RPMI7951 (cell line): ENCODE measurements around the gene KRT36. TPM values are rescaled to one million over a fixed set of nuclear protein-coding genes. Genes with fewer than 3 reads are reported as not detected.

ENCODE experiments used
- DNase-seq: peaks from one replicate; pipeline ENCODE4 v3.0.0-alpha.2; 2012; ENCODE audit warnings: low read depth
- total RNA-seq: library from RNA; depleted of rRNA; stranded (reverse); fragments of >200 nt; shearing (Covaris generic); gene quantifications from 2 replicates; pipeline ENCODE4 v1.2.3, GENCODE V29; 2014

The KRT36 gene
- total RNA-seq, 1 experiment from 2014 or later = not detected

DNA sequence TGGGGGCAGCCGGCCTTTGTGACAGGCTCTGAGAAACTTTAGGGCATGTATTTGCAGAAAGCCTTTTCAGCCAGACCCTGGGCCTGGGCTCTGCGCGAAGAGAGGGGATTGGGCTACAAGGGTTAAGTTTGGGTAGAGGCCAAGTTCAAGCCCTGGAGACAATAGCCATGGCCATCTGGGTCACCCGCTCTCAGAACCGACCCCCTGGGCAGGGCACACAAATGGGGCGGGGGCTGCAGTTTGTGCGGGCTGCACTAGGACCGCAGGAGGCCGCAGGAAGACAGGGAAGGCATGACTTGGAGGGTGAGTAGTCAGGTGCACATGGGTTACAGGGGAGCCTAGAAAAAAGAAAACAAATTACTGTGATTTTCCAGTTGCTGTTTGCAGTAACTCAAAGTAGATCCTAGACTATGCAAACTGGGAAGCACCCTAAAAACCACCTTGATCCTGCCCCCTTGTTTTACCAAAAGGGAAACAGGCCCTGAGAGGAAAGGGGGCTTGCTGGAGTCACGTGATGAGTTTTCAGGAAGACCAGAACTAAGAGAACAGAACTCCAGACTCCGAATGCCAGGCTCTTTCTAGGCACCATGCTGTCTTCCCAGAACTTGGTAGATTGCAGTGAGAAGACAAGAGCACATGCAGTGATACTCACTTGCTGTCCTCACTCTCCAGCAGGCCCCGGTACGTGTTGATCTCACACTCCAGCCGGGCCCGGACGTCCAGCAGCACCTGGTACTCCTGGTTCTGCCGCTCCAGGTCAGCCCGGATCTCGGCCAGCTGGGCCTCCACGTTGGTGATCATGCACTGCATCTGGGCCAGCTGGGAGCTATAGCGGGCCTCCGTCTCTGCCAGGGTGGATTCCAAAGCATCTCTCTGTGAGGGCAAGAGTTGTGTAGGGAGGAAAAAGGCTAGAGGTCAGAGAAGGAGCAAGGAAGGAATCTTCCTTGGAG, 12.6 kb downstream of the KRT36 start:
- DNase-seq = no peak

DNA sequence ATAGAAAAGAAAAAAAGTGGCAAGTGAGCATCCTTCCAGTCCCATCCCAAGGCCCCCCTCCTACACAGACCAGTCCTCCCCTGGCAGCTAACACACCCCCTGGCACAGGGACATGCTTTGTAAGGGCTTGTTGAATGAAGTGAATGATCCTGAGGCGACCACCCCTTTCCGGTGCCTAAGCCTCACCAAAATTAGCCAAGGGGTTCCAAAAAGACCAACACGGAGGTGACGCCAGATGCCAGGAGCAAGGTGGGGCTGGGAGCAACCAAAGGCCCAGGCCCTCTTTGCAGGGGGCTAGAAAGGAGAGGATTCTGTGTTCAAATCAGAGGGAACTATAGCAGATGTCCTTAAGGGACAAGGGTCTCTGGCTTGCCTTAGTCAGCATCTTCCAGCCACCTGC, 14.3 kb downstream of the KRT36 start:
- no peak for DNase-seq

DNA sequence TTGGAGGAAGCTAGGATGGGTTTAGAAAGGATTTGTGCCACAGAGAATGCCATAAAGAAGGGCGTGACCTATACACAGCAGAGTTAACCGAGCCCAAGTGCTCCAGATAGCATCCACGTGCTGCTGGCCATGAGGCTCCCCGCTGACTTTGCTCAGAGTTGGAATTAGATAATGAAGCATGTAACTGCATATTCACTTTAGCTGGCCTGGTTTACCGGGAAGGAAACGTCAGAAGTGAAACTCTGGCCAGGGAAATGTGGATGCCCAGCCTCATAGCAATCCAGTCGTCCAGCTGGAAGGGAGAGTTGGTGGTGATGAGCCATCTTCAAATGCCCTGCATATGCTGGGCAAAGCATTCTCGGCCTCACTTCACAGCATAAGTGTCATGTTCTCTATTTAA, 14.8 kb downstream of the KRT36 start:
- DNase-seq = peak; percentile 42

DNA sequence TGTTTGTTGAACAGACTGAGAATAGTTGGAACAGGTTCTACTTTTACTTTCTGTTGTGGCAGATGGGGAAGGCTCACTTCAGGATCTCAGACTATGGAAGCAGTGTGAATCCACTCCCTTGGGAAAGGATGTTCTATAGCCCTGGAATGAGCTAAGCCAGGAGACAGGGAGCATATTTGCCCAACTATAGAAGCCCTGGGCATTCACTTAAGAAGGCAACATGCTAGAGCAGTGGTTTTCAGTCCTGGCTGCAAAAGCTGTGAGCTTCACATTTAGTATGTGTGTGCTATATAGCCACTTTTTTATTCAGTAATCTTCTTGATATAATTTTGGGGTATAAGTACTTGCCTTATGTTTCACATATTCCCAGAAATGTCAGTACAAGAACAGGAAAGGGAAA, 21.4 kb downstream of the KRT36 start:
- no peak for DNase-seq

DNA sequence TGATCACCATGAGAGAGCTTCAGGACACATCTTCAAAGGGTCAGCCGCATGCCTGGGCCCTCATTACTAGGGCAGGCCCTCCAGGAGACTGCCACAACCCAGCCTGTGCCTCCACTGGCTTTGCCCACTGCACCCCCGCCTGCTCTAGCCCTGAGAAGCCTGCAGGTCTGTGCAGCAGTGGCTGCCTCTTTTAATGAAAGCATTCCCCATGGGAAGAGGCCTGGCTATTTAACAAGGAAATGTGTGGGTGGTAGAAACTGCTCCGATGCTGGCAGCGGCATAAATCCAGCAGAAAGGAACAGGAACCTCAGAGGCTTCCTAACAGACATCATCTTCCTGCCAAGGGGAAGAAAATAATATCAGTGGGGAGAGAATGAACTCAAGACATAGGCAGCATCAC, 22.1 kb downstream of the KRT36 start:
- DNase-seq = peak; percentile 41

DNA sequence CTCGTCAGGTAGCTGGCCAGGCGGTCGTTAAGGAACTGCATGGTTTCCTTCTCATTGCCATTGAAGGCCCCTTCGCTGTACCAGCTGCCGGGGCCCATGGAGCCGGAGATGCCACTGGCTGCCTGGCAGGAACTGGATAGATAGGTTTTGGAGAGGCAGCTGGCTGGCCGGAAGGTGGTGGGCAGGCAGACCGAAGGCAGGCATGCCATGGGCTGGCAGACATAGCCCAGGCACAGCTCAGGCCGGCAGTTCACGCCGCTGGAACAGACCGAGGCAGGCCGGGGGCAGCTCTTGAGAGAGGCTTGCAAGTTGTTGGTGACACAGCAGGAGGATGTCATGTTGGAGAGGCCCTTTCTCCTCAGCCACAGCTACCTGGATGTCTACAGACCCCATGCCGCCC, 22.7 kb downstream of the KRT36 start, which contains the start of gene KRT32:
Gene KRT32, minus strand, starts transcription at position 399 of the 400 bp plus-strand sequence. Its CDS starts 61 bp downstream, at position 338.
- DNase-seq = no peak

DNA sequence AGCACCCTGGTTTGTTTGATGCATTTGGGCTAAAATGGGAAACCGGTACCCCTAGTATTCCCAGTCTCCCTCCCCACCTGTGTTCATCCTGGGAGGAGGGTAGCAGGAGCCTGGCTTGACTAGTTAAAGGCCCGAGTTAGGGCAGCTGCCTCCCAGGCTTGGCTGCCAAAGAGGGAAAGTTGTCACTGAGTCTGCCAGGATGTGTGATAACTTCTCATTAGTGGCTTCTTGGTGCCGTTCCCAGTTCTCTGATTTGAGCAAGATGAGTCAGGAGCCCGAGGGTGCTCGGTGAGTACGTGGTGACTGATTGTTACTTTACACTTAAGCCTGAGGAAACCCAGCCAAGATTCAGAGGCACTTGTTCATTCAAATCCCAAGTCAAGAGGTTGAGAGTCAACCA, 25.0 kb downstream of the KRT36 start:
- DNase-seq = peak; percentile 97

DNA sequence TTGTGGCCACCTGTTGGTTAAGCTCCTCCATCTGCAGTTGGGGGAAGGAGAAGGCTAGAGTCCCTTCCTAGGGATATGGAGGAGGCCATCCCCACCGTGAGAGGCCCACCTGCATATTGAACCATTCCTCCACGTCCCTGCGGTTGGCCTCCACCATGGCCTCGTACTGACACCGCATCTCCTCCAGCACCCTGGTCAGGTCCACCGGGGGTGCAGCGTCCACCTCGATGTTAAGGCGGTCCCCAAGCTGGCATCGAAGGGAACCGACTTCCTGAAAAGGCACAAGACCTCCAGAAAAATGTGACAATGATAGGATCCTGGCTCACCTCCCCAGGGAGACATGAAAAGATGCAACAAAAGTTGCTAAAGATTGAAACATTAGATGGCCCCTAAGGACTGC, 25.5 kb downstream of the KRT36 start:
- DNase-seq = no peak

DNA sequence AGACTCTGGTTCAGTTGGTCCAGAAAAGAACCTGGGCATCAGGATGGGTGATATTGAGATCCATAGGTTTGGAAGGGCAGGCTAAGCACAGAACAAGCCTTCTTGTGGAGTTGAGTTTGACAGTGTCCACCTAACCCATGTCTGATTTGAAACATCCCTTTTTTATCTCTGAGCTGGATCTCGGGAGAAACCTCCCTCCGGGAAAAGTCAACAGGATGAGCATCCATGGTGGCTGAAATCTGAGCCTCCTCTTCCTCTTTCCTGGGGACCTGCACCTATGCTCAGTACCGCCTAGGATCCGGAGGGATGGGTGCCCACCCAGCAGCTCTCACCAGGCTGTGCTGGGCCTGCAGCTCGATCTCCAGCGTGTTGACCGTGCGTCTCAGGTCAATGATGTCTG, 26.0 kb downstream of the KRT36 start:
- peak; percentile 66 for DNase-seq

DNA sequence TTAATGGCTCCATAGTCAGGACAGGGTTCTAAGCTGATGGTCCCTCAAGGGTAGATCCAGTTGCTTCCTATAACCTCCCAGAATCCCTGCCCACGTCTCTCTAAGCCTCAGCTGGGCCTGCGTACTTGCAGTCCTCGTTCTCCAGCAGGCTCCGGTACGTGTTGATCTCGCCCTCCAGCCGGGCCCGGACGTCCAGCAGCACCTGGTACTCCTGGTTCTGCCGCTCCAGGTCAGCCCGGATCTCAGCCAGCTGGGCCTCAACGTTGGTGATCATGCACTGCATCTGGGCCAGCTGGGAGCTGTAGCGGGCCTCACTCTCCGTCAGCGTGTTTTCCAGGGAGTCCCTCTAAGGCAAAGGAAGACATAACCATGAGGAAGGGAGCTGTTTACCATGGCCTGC, 27.0 kb downstream of the KRT36 start:
- DNase-seq = no peak

DNA sequence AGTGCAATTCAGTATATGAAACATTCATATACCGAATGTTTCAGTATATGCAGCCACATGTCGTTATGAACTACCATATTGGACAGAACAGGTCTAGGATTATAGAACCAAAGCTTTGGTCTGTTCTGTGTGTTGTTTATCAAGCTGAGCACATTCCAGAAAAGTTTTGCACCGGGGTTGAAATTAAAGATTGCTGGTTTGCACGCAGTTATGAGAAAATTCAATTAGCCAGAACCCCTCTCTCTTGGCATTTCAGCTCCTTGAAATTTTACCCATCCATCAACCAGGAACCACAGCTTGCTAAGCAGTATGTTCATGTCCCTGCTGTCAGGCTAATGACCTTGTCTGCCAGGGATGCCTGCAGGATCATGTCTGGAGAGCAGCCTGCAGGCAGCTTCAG, 32.0 kb downstream of the KRT36 start:
- no peak for DNase-seq

DNA sequence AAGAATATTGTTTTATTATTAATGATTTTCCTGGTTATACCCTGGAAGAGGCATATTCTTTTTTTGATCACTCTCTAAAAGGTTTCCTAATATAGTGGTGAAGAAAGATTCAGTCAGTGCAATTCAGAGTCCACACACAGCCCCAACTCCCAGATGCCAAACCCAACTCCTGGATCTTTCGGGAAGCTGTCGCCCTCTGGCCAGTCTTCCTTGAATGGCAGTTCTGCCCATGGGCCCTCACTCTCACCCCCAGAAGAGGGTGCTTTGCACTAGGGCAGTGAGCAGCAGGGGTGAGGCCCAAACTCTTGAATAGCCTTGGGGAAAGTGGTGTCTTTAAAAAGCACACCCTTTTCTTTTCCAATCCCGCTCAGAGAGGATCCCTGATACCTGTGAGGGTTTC, 33.5 kb downstream of the KRT36 start:
- DNase-seq = peak; percentile 42

DNA sequence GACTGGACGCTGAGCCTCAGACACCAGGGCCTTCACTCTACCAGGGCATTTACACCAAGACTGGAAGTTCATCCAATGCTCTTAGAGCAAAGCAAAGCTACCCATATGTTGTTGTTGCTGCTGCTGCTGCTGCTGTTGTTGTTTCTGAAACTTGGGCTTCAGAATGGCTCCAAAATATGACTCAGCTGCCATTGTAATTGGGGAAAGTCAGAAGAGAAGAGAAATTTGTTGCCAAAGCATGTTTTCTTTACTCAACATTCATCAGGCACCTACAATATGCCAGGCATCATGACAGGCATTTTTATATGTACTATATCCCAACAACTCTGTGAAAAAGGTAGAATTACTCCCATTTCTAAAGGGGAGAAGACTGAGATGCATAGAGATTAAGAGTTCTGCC, 34.5 kb downstream of the KRT36 start:
- no peak for DNase-seq

DNA sequence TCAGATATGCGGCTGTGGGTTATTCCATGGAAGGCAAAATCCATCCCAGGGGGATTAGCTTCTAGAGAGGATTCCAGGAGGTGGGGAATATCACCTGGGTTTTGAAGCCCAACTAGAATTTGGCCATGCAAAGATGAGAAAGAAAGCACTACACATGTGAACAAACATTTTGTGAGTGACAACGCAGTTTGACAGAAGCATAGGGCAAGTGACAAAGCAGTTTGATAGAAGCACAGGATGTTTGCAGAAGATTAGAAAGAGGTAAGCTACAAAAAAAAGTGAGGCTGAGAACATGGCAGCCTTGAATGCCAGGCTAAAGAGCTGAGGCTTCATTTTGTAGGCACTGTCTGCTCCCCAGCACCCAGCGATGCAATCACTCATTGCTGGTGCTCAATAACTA, 36.6 kb downstream of the KRT36 start:
- DNase-seq = no peak

DNA sequence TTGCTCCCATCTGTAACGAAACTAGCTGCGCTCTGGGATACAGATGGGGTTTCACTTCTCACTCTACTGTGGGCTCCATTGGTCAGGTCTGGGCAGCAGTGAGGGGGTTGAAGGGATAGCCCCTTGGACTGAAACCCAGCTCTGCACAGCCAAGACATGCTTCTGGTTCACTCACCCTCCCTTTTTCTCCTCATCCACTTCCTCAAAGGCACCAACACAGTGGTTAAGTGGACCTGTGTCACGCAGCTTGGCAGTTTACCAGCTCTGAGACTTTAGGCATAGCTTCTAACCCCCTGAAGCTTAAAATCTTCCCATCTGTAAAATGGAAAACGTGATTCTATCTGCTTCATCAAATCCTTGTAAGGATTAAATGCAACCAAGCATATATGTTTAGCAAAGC, 37.4 kb downstream of the KRT36 start:
- DNase-seq = peak; percentile 35

DNA sequence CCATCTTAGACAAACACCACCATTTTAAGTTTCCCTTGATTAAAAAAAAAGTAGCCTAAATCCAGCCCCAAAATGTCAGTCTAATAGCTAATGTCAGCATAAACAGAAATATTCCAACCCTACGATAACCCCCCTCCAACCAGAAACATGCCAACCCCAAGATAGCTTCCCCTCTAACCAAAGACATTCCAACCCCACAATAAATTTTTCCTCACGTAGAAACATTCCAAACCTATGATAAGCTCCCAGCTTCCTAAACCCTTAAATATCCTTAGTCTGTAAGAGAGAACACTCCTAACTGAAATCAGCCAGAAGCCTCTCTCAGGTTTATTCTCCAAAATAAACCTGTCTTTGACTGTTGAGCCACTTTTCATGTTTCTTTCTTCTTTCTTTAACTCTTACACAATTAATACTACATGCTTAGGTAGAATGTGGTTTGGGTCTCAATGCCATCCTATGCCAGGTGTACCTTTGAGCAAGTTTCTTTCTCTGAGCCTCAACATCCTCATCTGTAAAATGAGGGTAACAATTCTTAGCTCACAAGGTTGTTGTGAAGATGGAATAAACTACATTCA, 38.5 kb downstream of the KRT36 start:
- DNase-seq = peak; percentile 37

DNA sequence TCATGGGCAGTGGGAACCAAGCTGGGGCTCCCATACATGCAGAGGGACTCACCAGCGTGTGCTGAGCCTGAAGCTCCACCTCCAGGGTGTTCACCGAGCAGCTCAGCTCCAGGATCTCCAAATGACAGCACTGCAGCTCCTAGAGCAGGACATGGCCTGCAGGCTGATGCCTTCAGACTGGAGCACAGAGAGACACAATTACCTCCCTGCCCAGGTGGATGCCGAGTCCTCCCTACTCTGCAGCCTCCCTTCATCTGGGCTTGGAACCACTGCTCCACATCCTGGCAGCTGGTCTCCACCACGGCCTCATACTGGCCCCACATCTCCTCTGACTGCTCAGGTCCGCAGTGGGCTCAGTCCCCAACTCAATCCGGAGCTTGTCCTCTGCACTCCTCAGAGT, 40.7 kb downstream of the KRT36 start:
- DNase-seq = no peak

DNA sequence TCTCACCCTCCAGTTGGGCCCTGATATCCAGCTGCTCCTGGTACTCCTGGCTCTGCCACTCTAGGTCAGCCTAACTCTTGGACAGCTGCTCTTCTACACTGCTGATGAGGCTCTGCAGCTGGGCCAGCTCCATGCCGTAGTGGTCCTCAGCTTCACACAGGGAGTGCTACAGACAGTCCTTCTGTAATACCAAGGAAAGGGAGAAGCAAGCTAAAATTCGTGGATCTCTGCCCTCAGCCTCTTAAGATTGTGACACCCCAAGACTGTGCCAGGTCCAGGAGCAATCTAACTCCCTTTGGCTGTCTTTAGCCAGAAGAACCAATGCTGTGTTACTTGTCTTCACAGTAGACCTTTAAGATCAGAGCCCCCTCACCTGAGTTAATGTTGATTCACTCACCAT, 41.2 kb downstream of the KRT36 start:
- no peak for DNase-seq

DNA sequence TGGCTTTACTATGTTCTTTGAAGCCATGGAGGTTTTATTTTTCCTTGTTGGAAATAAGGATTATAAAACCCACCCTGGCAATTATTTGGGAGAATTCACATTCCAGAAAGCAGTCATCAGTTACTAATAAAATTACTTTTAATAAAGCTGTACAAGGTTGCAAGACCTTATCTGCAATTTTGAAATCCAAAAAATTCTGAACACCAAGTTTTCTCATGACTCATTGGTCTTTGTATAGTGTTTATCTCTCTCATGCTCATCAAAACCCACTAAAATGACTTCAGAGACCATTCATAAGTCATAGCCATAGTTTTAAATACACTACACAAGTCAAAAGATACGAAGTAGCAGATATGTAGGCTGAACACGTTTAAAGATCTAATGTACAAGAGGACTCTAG, 42.9 kb downstream of the KRT36 start:
- peak; percentile 40 for DNase-seq

DNA sequence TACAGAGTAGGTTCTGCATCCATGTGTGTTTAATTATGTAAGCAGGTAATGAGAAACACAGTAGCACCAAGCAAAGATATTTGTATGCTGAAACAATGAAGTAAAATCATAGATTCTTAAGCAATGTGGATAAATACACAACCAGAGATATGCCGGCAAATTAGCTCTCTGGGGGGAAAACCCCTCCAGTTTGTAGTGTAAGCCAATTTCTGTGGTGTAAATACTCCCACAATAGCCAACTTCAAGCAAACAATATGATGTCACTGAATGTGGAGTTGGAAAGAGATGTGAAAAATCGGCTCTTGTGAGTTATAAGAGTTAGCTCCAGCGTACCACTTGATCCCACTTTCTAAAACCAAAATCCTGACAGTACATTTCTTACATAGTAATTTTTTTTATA, 45.1 kb downstream of the KRT36 start:
- DNase-seq = no peak

DNA sequence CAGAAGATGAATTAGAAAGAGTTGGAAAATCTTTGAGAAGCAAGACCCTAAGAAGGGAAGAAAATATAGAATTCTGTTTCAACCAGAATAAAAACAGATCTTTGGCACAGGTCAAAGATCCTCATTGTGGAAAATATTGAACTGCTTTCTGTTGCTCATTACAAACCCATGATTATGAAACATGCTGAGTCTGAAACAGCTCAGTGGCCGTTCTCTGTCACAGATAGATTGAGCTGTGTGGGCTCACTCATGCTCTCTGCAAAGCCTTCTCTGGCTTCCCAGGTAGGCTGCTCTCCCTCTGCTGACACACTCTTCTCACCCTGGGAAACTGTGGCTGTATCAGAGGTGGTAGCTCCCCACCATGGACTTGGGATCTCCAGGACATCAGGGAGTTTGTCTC, 45.5 kb downstream of the KRT36 start:
- no peak for DNase-seq

DNA sequence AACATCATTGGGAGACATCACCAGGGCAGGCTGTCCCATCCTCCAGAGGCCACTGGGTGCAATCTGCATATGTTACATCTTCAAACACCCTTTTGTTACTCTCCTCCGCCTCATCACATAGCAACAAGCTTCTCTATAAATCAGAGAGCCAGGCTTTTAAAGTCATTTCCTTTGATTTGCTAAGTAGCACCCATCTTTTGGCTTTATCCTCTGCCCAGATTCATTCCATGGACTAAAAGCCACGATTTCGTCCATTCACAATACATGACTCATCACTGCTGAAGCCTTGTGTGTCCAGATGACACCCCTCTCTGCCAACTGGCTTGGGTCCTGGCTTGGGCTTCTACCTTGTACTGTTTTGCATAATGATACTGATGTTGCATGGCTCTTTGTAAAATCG, 47.0 kb downstream of the KRT36 start:
- peak; percentile 77 for DNase-seq

DNA sequence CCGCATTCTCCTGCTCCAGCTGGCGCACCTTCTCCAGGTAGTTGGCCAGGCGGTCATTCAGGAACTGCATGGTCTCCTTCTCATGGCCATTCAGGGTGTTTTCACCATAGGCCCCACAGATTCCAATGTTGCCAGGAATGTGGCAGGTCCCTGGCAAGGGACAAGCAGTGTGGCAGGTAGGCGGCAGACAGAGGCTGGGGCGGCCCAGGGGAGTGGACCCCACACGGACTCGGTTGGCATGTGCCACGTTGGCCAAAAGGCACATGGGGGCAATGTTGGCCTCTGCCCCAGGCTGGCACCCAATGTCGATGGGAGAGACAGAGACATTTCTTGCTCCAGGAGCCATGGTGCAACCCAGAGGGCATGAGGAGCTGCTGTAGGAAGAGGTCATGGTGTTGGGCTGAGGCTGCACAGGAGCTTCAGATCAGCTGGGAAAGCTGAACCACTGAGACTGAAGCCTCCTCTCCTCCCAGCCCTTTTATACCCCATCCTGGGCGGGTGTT, 49.1 kb downstream of the KRT36 start, which contains the start of gene KRT38:
Gene KRT38, minus strand, starts transcription at position 453 of the 503 bp plus-strand sequence. Its CDS starts 62 bp downstream, at position 391.
- no peak for DNase-seq
